ENCODE measurements around the gene WDR70.
"Not testable (repeated sequence)": the region's sequence is repeated elsewhere in the genome, so short reads cannot be mapped to it uniquely, and the experiment has no call there.

The WDR70 gene

GRCh38 chr5:37454402-37455055 lies 75.4 kb downstream of the WDR70 start:
- H3K9ac ChIP-seq; H3K27me3 ChIP-seq (ENCODE audit: insufficient read depth, low read depth); H3K4me1 ChIP-seq (ENCODE audit: low read depth, poor library complexity, severe bottlenecking); H2AFZ ChIP-seq (ENCODE audit: low read depth); H3K36me3 ChIP-seq (ENCODE audit: insufficient read depth); H3K79me2 ChIP-seq (ENCODE audit: insufficient read depth, low read depth); H4K20me1 ChIP-seq (ENCODE audit: insufficient read depth); H3K27ac ChIP-seq; H3K4me2 ChIP-seq; H3K4me3 ChIP-seq (IDR thresholded peaks at IDR 0.05; ENCODE audit: insufficient read depth, low read depth, low read length): not testable (repeated sequence)

- not testable (repeated sequence) for H4K20me1 ChIP-seq (ENCODE audit: insufficient read depth); H3K4me3 ChIP-seq (IDR thresholded peaks at IDR 0.05; ENCODE audit: insufficient read depth, low read depth, low read length); H3K27ac ChIP-seq; H3K27me3 ChIP-seq (ENCODE audit: insufficient read depth, low read depth); H2AFZ ChIP-seq (ENCODE audit: low read depth); H3K79me2 ChIP-seq (ENCODE audit: insufficient read depth, low read depth); H3K36me3 ChIP-seq (ENCODE audit: insufficient read depth); H3K9ac ChIP-seq; H3K4me1 ChIP-seq (ENCODE audit: low read depth, poor library complexity, severe bottlenecking); H3K4me2 ChIP-seq
These were observed 84.3 kb downstream of the WDR70 start for GRCh38 chr5:37463191-37464051.

GRCh38 chr5:37464581-37464980 lies 85.5 kb downstream of the WDR70 start:
- H3K79me2 ChIP-seq (ENCODE audit: insufficient read depth, low read depth); H3K4me3 ChIP-seq (IDR thresholded peaks at IDR 0.05; ENCODE audit: insufficient read depth, low read depth, low read length): not testable (repeated sequence)

GRCh38 chr5:37469383-37469782 lies 90.3 kb downstream of the WDR70 start:
- not testable (repeated sequence) for H3K9ac ChIP-seq; H3K79me2 ChIP-seq (ENCODE audit: insufficient read depth, low read depth); H3K4me3 ChIP-seq (IDR thresholded peaks at IDR 0.05; ENCODE audit: insufficient read depth, low read depth, low read length); H3K27me3 ChIP-seq (ENCODE audit: insufficient read depth, low read depth); H3K4me2 ChIP-seq; H3K4me1 ChIP-seq (ENCODE audit: low read depth, poor library complexity, severe bottlenecking); H2AFZ ChIP-seq (ENCODE audit: low read depth); H3K27ac ChIP-seq; H4K20me1 ChIP-seq (ENCODE audit: insufficient read depth); H3K36me3 ChIP-seq (ENCODE audit: insufficient read depth)

More at GRCh38 chr5:37464581-37464980, 85.5 kb downstream of the WDR70 start:
- H3K4me2 ChIP-seq; H3K27me3 ChIP-seq (ENCODE audit: insufficient read depth, low read depth); H3K9ac ChIP-seq; H3K27ac ChIP-seq; H3K36me3 ChIP-seq (ENCODE audit: insufficient read depth); H4K20me1 ChIP-seq (ENCODE audit: insufficient read depth); H3K4me1 ChIP-seq (ENCODE audit: low read depth, poor library complexity, severe bottlenecking); H2AFZ ChIP-seq (ENCODE audit: low read depth): not testable (repeated sequence)

- Histone ChIP-seq H3K27me3 (ENCODE audit: insufficient read depth, low read depth) (no peaks in the 10 kb centered on the region), H3K27ac (no peak overlapping the region), H3K4me3 (IDR thresholded peaks at IDR 0.05; ENCODE audit: insufficient read depth, low read depth, low read length) (no peak overlapping the region), H3K36me3 (ENCODE audit: insufficient read depth) (no peaks in the 10 kb centered on the region), H3K4me2 (no peak overlapping the region), H4K20me1 (ENCODE audit: insufficient read depth) (no peaks in the 10 kb centered on the region), H3K4me1 (ENCODE audit: low read depth, poor library complexity, severe bottlenecking) (peaks cover 10% of the 10 kb centered on the region), H3K79me2 (ENCODE audit: insufficient read depth, low read depth) (no peaks in the 10 kb centered on the region), H2AFZ (ENCODE audit: low read depth) (no peak overlapping the region), H3K9ac (no peak overlapping the region)
- TF ChIP-seq, protein P1, sequence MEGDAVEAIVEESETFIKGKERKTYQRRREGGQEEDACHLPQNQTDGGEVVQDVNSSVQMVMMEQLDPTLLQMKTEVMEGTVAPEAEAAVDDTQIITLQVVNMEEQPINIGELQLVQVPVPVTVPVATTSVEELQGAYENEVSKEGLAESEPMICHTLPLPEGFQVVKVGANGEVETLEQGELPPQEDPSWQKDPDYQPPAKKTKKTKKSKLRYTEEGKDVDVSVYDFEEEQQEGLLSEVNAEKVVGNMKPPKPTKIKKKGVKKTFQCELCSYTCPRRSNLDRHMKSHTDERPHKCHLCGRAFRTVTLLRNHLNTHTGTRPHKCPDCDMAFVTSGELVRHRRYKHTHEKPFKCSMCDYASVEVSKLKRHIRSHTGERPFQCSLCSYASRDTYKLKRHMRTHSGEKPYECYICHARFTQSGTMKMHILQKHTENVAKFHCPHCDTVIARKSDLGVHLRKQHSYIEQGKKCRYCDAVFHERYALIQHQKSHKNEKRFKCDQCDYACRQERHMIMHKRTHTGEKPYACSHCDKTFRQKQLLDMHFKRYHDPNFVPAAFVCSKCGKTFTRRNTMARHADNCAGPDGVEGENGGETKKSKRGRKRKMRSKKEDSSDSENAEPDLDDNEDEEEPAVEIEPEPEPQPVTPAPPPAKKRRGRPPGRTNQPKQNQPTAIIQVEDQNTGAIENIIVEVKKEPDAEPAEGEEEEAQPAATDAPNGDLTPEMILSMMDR (conservative IDR thresholded peaks at IDR 0.05; ENCODE audit: low read depth, low read length): no peak
These were observed 92.6 kb downstream of the WDR70 start for GRCh38 chr5:37471666-37472197.

GRCh38 chr5:37477426-37477825 lies 98.3 kb downstream of the WDR70 start:
- no peak overlapping the region for H3K9ac ChIP-seq
- no peaks in the 10 kb centered on the region for H3K79me2 ChIP-seq (ENCODE audit: insufficient read depth, low read depth)
- TF ChIP-seq, protein P1 (conservative IDR thresholded peaks at IDR 0.05; ENCODE audit: low read depth, low read length): no peak
- peak overlapping the region; percentile 32; the same call in 1 of the 2 replicates for H3K27ac ChIP-seq
- H3K36me3 ChIP-seq (ENCODE audit: insufficient read depth): no peaks in the 10 kb centered on the region
- H3K4me1 ChIP-seq (ENCODE audit: low read depth, poor library complexity, severe bottlenecking): peaks cover 29% of the 10 kb centered on the region
- H2AFZ ChIP-seq (ENCODE audit: low read depth): no peak overlapping the region
- H3K4me2 ChIP-seq: peak overlapping the region; percentile 33
- no peaks in the 10 kb centered on the region for H3K27me3 ChIP-seq (ENCODE audit: insufficient read depth, low read depth)
- H4K20me1 ChIP-seq (ENCODE audit: insufficient read depth): no peaks in the 10 kb centered on the region
- H3K4me3 ChIP-seq (IDR thresholded peaks at IDR 0.05; ENCODE audit: insufficient read depth, low read depth, low read length): no peak overlapping the region

Measured in KMS-11 (cell line).